Activated CD8-positive, alpha-beta memory T cell treated with anti-CD3 and anti-CD28 coated beads for 4 hours (primary cell): ENCODE results near the gene OR10A2.
"Not testable (repeated sequence)": the region's sequence is repeated elsewhere in the genome, so short reads cannot be mapped to it uniquely, and the experiment has no call there.

Source experiments
- DNase-seq, 2 donors: peaks; one replicate each; pipeline ENCODE4 v3.0.0-alpha.2; 2020; ENCODE audit warnings: low read depth in 2 of 2

OR10A2 gene

GRCh38 chr11:6887711-6888110, 24.9 kb downstream of the OR10A2 start:
- DNase-seq = not testable (repeated sequence)

- DNase-seq = no peak
These were observed 26.0 kb downstream of the OR10A2 start for GRCh38 chr11:6888830-6889229.

GRCh38 chr11:6889835-6890234, 27.0 kb downstream of the OR10A2 start:
- DNase-seq = no peak

GRCh38 chr11:6892400-6892799, 29.5 kb downstream of the OR10A2 start, which contains the start of gene OR2D2:
Gene OR2D2, minus strand, starts transcription at chr11:6892500. Its CDS starts 0 bp downstream, at chr11:6892500.
- DNase-seq = no peak

GRCh38 chr11:6894097-6894496, 31.2 kb downstream of the OR10A2 start:
- no peak for DNase-seq

GRCh38 chr11:6895010-6895409, 32.2 kb downstream of the OR10A2 start:
- no peak for DNase-seq

- no peak for DNase-seq
These were observed 36.1 kb downstream of the OR10A2 start for GRCh38 chr11:6898911-6899310.

GRCh38 chr11:6900327-6900999, 37.6 kb downstream of the OR10A2 start:
- DNase-seq = no peak

GRCh38 chr11:6904804-6905203, 41.9 kb downstream of the OR10A2 start:
- not testable (repeated sequence) for DNase-seq

- no peak for DNase-seq
These were observed 48.5 kb downstream of the OR10A2 start for GRCh38 chr11:6911378-6911777.

- DNase-seq = no peak
These were observed 49.1 kb downstream of the OR10A2 start for GRCh38 chr11:6911948-6912347.

GRCh38 chr11:6919698-6920097, 56.8 kb downstream of the OR10A2 start:
- DNase-seq = no peak

- no peak for DNase-seq
These were observed 57.8 kb downstream of the OR10A2 start, which contains the start of gene OR2D3 for GRCh38 chr11:6920702-6921101. Gene OR2D3, plus strand, starts transcription at chr11:6921002. Its CDS starts 0 bp downstream, at chr11:6921002.
